Prostate gland (tissue), 2 donors: Measurements from ENCODE around the gene TMED5. TPM values are rescaled to one million over a fixed set of nuclear protein-coding genes. Genes with fewer than 3 reads are reported as not detected.

Experiments
- DNase-seq: peaks from one replicate; pipeline ENCODE4 v3.0.0-alpha.2; 2019; ENCODE audit warnings: low spot score
- H3K27ac ChIP-seq, 2 donors: fragments of 200-600 bp; sonication (generic); 2 replicates each; pipeline ENCODE4 v1.5.1; 2017 to 2019
- H3K27me3 ChIP-seq: fragments of 200-600 bp; sonication (generic); replicated peaks from 2 replicates; pipeline ENCODE4 v1.5.1; 2019; ENCODE audit not compliant: insufficient read depth
- H3K36me3 ChIP-seq, 2 donors: fragments of 200-600 bp; sonication (generic); 1 replicate in 1 of 2; 2 replicates in 1 of 2; pipeline versions ENCODE4 v1.5.1 to v1.8.1; 2017 to 2019
- H3K4me1 ChIP-seq: fragments of 200-600 bp; sonication (generic); replicated peaks from 2 replicates; pipeline ENCODE4 v1.5.1; 2019
- H3K4me3 ChIP-seq, 2 donors: fragments of 200-600 bp; sonication (generic); 2 replicates each; pipeline ENCODE4 v1.5.1; 2017 to 2019
- H3K9me3 ChIP-seq: fragments of 200-600 bp; sonication (generic); 2 replicates; pipeline ENCODE4 v1.5.1; 2017
- CTCF ChIP-seq, 4 experiments: fragments of 200-600 bp in 2 of 4; fragments of 450-650 bp in 2 of 4; sonication (generic) in 2 of 4; IDR thresholded peaks; 1 replicate in 3 of 4; 2 replicates in 1 of 4; pipeline ENCODE4 v1.5.1; 2016 to 2019; ENCODE audit warnings: antibody characterized with exemption in 4 of 4, mild to moderate bottlenecking in 2 of 4, moderate library complexity in 2 of 4
- POLR2A ChIP-seq: fragments of 450-650 bp; IDR thresholded peaks from one replicate; pipeline ENCODE4 v1.6.1; 2016; ENCODE audit warnings: antibody characterized with exemption, mild to moderate bottlenecking
- POLR2AphosphoS5 ChIP-seq: sonication (generic); formaldehyde crosslinking; IDR thresholded peaks from one replicate; pipeline ENCODE4 v1.6.1; 2017; ENCODE audit warnings: antibody characterized with exemption
- WGBS: methylation state at CpG from one replicate; pipeline ENCODE4 v1.1.5; 2018; 5-methylcytosine and 5-hydroxymethylcytosine counted together
- intact Hi-C: fragments of 100-400 bp; cut with DNase I; formaldehyde crosslinking; loops from one replicate; pipeline ENCODE4 v1.14.2; 2022
- small RNA-seq, 2 donors: library from RNA; depleted of rRNA; stranded (forward); fragments of <200 nt; gene quantifications; one replicate each; pipeline ENCODE3, GENCODE V24; 2016
- total RNA-seq, 2 donors: library from RNA; depleted of rRNA; stranded (reverse); fragments of >200 nt; gene quantifications; one replicate each; pipeline ENCODE4 v1.1.0, GENCODE V29; 2016

The TMED5 gene
- total RNA-seq, 2 donors from 2014 or later, result 59.0 to 59.8 TPM

- no peak overlapping the region for H3K4me3 ChIP-seq
- H3K9me3 ChIP-seq, result no peaks in the 10 kb centered on the region
- H3K27ac ChIP-seq, result no peak overlapping the region
- TF ChIP-seq CTCF (IDR thresholded peaks at IDR 0.05), result no peak
- no peaks in the 10 kb centered on the region for H3K27me3 ChIP-seq
- WGBS, result 99% methylated on average over 4 of the region's 4 CpGs
- no peak for DNase-seq
- intact Hi-C loops, result no loop called here
- H3K4me1 ChIP-seq, result no peaks in the 10 kb centered on the region
- H3K36me3 ChIP-seq, result no peaks in the 10 kb centered on the region
These were observed 72.8 kb downstream of the TMED5 start for GRCh38 chr1:93107395-93107794.

- Histone ChIP-seq H3K4me3 (no peak overlapping the region), H3K9me3 (no peaks in the 10 kb centered on the region), H3K4me1 (no peaks in the 10 kb centered on the region), H3K27me3 (no peaks in the 10 kb centered on the region), H3K36me3 (no peaks in the 10 kb centered on the region), H3K27ac (no peak overlapping the region)
- no peak for TF ChIP-seq POLR2A
- no peak for TF ChIP-seq POLR2AphosphoS5
- no peak for TF ChIP-seq CTCF (IDR thresholded peaks at IDR 0.05)
- 89% methylated on average over 2 of the region's 2 CpGs for WGBS
- intact Hi-C loops, result no loop called here
- DNase-seq, result no peak
These were observed 74.0 kb downstream of the TMED5 start for GRCh38 chr1:93106226-93106625.

GRCh38 chr1:93102142-93102541 is 78.1 kb downstream of the TMED5 start:
- intact Hi-C loops, result no loop called here
- Histone ChIP-seq H3K36me3 (no peaks in the 10 kb centered on the region), H3K4me3 (no peak overlapping the region), H3K4me1 (no peaks in the 10 kb centered on the region), H3K27me3 (no peaks in the 10 kb centered on the region), H3K9me3 (no peaks in the 10 kb centered on the region), H3K27ac (no peak overlapping the region)
- no peak for TF ChIP-seq POLR2AphosphoS5
- WGBS, result over 99% methylated on average over 4 of the region's 4 CpGs
- DNase-seq, result no peak

Small RNA genes lying within 50 kb of the gene (small RNA-seq; reads per million reads assigned to genes)
- gene AC126124.1, result 0 reads per million in 2 donors

Other genes with a start within 250 kb of the TMED5 start
- gene DIPK1A, start 219.0 kb downstream of the TMED5 start, total RNA-seq, result 10 to 100 TPM in 1 of 2 donors, 1 to 10 TPM in 1; 9.2 to 22.2 TPM
- gene MTF2, start 101.1 kb downstream of the TMED5 start, total RNA-seq, result 10 to 100 TPM; 10.4 to 31.5 TPM
- 10 to 100 TPM; 12.0 to 12.7 TPM for gene CCDC18, start 311 bp upstream of the TMED5 start, total RNA-seq
- gene DR1, start 165.5 kb upstream of the TMED5 start, total RNA-seq, result 10 to 100 TPM; 49.0 to 53.6 TPM